Stimulated activated effector memory CD8-positive, alpha-beta T cell treated with anti-CD3 and anti-CD28 coated beads, Interleukin-12 subunit alpha, Interleukin-12 subunit beta, amount 100 ng/mL, for 72 hours (primary cell): Measurements from ENCODE around the gene ENAH.
"Not testable (repeated sequence)": the region's sequence is repeated elsewhere in the genome, so short reads cannot be mapped to it uniquely, and the experiment has no call there.

Experiments used
- ATAC-seq: fragments of 150-1000 bp; cut with Tn5 transposase; 2 replicates; pipeline ENCODE4 v1.10.0; 2021
- DNase-seq, 2 donors: peaks; one replicate each; pipeline ENCODE4 v3.0.0; 2021 to 2022; ENCODE audit warnings: low spot score in 2 of 2
- H3K27ac Mint-ChIP-seq: one replicate; pipeline ENCODE4 v1.8.0; 2022; ENCODE audit warnings: mild to moderate bottlenecking, mixed read lengths
- H3K36me3 Mint-ChIP-seq: one replicate; pipeline ENCODE4 v1.8.0; 2022; ENCODE audit warnings: mild to moderate bottlenecking, mixed read lengths
- H3K4me1 Mint-ChIP-seq: one replicate; pipeline ENCODE4 v1.8.0; 2022; ENCODE audit warnings: mixed read lengths
- H3K4me3 Mint-ChIP-seq: one replicate; pipeline ENCODE4 v1.8.0; 2022; ENCODE audit warnings: mild to moderate bottlenecking, mixed read lengths
- H3K9me3 Mint-ChIP-seq: one replicate; pipeline ENCODE4 v1.8.0; 2022; ENCODE audit warnings: mixed read lengths

The ENAH gene

DNA sequence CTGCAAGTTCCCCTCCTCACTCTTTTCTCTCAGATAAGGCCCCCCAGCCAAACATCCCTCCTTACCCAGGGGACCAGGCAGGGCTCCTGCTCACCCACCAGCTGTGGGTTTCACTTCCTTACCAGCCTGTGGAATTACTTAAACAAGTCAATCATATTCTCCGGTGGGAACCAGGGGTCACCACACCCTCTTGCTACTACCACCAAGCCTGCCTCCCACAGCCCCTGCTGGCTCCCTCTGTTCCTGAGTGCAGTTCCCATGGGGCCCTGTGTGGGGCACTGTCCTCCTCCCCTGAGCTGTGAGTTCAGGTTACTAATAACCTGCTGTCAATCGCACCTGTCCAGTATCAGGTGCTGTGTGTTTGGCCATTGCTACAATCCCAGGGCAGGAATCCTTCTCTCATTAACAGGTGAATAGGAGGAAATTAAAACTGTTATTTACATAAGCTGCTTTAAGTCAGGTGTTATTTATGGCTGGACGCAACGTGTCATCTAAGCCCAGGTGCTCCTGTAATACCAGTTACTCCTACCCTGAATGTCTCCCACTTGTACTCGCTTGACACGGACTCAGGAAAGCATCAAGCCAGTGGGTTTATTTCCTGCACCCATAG is 172.0 kb downstream of the ENAH start:
- Mint-ChIP-seq H3K4me3 (no peak overlapping the region), H3K9me3 (no peaks in the 10 kb centered on the region), H3K27ac (no peak overlapping the region), H3K36me3 (no peaks in the 10 kb centered on the region), H3K4me1 (peaks cover 27% of the 10 kb centered on the region)
- DNase-seq, result peak in 1 of 2 donors; percentile 72
- ATAC-seq, result peak; percentile 73

DNA sequence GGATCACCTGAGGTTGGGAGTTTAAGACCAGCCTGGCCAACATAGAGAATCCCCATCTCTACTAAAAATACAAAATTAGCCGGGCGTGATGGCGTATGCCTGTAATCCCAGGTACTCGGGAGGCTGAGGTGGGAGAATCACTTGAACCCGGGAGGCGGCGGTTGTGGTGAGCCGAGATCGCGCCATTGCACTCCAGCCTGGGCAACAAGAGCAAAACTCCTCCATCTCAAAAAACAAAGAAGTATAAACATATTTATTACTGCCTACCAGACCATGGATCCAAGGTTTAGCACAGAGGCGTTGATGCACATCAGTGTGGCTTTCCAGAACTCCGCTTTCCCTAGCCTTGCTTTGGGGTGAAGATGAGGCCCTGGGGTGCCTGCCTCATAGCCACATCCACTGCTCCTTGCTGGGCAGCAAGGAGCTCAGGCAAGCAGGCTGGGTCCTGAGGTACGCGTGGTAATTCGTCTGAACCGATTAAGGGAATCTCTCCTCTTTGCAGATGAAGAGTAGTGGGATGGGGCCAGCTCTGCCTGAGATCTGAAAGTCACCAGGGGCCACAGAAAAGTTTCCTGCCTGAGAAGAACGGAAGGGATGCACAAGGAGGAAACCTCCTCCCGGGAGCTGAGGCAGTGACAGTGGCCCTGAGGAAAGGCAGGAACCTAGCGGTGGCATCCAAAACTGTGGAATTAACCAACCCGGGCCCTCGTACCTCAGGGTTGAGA is 172.8 kb downstream of the ENAH start:
- Mint-ChIP-seq H3K9me3 (no peaks in the 10 kb centered on the region), H3K4me1 (peaks cover 31% of the 10 kb centered on the region), H3K27ac (no peak overlapping the region), H3K4me3 (no peak overlapping the region), H3K36me3 (no peaks in the 10 kb centered on the region)
- DNase-seq, result no peak
- no peak for ATAC-seq

DNA sequence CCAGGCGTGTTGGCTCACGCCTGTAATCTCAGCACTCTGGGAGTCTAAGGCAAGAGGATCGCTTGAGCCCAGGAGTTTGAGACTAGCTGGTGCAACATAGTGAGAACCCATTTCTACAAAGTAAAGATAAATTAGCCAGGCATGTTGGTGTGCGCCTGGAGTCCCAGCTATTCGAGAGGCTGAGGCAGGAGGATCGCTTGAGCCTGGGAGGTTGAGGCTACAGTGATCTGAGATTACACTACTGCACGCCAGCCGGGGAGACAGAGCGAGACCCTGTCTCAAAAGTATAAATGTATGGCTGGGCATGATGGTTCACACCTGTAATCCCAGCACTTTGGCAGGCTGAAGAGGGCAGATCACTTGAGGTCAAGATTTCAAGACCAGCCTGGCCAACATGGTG is 173.6 kb downstream of the ENAH start:
- Mint-ChIP-seq H3K36me3 (no peaks in the 10 kb centered on the region), H3K4me3 (no peak overlapping the region), H3K4me1 (peaks cover 37% of the 10 kb centered on the region), H3K27ac (no peak overlapping the region), H3K9me3 (no peaks in the 10 kb centered on the region)
- ATAC-seq, result no peak
- DNase-seq, result no peak

DNA sequence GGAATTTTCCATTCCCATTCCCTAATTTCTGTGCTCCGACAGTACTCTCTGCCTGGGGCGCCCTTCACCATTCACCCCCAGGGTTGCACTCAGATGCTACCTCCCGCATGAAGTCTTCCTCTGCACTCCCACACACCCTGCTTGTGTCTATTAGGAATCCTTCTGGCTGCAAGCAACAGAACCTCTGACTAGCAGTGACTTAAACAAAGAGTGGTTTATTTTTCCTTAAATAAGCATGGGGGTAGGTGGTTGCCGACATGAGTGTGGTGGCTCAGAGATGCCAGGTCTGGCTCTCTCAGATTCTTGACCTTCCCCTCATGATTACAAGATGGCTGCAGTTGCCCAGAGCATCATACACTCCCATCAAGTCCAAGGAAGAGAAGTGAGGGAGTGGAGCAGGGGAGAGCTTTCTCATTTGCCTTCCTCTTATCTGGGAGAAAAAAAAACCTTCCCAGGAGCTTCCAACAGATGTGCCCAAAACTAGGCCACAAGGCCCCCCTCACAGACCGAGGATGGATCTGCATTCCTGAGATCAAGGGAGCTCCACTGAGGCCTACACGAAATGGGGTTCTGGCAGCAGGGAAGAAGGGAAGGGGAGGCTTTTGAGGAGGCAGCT is 175.5 kb downstream of the ENAH start:
- H3K9me3 Mint-ChIP-seq, result no peaks in the 10 kb centered on the region
- H3K4me1 Mint-ChIP-seq, result peaks cover 47% of the 10 kb centered on the region
- H3K36me3 Mint-ChIP-seq, result no peaks in the 10 kb centered on the region
- H3K27ac Mint-ChIP-seq, result peak overlapping the region; percentile 82
- no peak overlapping the region for H3K4me3 Mint-ChIP-seq
- ATAC-seq (no peak), DNase-seq (no peak)

DNA sequence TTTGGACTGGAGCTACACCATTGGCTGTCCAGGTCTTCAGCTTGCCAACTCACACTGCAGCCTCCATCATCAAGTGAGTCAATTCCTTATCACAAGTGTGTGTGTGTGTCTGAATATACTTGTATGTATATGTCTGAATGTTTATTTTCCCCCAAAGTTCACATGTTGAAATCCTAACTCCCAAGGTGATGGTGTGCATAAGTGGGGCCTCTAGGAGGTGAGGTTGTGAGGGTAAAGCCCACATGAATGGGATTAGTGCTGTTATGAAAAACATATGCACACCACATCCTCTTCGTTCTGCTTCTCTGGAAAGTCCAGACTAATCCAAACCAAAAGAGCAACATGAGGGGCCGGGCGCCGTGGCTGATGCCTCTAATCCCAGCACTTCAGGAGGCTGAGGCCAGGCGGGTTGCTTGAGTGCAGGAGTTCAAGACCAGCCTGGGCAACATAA is 176.4 kb downstream of the ENAH start:
- no peak overlapping the region for H3K4me3 Mint-ChIP-seq
- H3K27ac Mint-ChIP-seq, result no peak overlapping the region
- ATAC-seq (no peak), DNase-seq (peak in 1 of 2 donors; percentile 45)
- H3K9me3 Mint-ChIP-seq, result no peaks in the 10 kb centered on the region
- no peaks in the 10 kb centered on the region for H3K36me3 Mint-ChIP-seq
- peaks cover 47% of the 10 kb centered on the region for H3K4me1 Mint-ChIP-seq

DNA sequence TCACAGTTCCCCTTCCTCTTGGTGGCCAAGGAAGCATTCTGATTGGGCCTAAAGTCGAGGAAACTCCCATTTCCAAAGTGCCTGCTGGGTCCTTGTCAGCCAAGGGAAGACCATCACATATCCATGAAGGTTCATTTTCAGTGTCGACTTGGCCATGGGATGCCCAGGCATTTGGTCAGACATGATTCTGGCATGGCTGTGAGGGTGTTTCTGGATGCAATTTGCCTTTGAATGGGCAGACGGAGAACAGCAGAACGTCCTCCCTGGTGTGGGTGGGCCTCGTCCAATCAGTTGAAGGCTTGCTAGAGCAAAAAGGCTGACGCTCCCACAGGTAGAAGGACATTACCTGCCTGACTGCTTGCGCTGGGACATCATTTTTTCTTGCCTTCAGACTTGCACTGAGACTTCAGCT is 176.8 kb downstream of the ENAH start:
- H3K4me1 Mint-ChIP-seq, result peaks cover 48% of the 10 kb centered on the region
- no peaks in the 10 kb centered on the region for H3K36me3 Mint-ChIP-seq
- no peak overlapping the region for H3K27ac Mint-ChIP-seq
- DNase-seq (peak in 1 of 2 donors; percentile 46), ATAC-seq (no peak)
- H3K4me3 Mint-ChIP-seq, result no peak overlapping the region
- H3K9me3 Mint-ChIP-seq, result no peaks in the 10 kb centered on the region

DNA sequence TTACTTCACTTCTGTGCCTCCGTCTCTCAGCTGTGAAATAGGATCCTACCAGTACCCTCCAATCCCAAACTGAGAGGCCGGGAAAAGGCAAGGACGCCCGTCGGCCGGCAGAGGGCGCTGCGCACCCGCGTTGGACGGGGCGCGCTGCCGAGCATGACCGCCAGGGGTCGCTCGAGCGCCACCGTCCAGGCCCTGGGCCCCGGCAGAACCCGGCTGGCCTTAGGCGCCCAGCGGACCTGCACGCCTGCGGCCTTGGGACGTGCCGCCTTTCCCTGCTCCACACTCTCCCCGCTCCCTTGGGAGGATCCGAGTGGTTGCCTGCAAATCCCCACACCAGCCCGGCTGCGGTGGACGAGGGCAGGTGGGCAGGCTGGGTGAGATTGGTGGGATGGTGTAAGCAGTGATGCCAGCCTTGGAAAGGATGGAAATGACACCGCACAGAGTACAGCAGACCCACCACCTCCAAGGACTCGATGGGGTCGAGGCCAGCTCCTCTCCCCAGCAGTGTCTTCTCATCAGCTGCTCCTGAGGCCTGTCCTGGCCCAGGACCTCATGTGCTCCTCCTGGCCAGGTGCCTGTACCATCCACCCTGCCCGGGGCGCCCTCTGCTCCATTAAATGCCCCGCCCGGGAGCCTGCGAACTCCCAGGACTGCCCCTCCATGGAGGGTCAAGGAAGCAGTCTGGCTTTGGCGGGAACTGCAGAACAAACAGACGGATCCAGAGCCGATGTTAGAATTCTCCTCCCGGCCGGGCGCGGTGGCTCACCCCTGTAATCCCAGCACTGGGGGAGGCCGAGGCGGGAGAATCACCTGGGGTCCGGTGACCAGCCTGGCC is 177.7 kb downstream of the ENAH start:
- Mint-ChIP-seq H3K36me3 (no peaks in the 10 kb centered on the region), H3K4me3 (no peak overlapping the region), H3K4me1 (peaks cover 46% of the 10 kb centered on the region), H3K9me3 (no peaks in the 10 kb centered on the region), H3K27ac (no peak overlapping the region)
- ATAC-seq (peak; percentile 82), DNase-seq (peak; percentile 88 to 89)

DNA sequence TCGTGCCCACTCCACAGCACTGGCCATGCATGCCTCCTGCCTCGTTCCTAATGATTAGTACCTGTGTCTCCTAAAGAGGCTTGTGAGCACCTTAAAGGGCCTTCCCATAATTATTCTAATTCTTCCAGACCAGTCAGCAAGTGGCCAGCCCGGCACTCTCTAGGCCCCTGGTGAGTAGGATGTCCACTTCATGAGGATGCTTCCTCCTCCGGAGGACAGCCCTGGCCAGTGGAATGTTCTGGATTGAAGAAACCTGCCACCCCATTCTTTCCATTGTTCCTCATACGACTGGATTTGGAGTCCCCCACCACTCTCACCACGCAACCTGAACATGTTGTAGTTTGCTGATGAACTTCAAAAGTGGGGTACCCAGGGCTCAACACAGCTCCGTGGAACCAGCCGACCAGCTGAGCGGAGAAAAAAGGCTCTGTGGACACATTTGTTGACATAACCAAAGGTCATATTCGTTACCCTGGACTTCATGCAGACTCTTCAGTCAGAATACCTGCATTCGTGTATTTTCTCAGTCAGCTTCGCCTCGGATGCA is 178.4 kb downstream of the ENAH start:
- Mint-ChIP-seq H3K36me3 (no peaks in the 10 kb centered on the region), H3K27ac (no peak overlapping the region), H3K4me3 (no peak overlapping the region), H3K9me3 (no peaks in the 10 kb centered on the region), H3K4me1 (peaks cover 46% of the 10 kb centered on the region)
- DNase-seq (no peak), ATAC-seq (no peak)

DNA sequence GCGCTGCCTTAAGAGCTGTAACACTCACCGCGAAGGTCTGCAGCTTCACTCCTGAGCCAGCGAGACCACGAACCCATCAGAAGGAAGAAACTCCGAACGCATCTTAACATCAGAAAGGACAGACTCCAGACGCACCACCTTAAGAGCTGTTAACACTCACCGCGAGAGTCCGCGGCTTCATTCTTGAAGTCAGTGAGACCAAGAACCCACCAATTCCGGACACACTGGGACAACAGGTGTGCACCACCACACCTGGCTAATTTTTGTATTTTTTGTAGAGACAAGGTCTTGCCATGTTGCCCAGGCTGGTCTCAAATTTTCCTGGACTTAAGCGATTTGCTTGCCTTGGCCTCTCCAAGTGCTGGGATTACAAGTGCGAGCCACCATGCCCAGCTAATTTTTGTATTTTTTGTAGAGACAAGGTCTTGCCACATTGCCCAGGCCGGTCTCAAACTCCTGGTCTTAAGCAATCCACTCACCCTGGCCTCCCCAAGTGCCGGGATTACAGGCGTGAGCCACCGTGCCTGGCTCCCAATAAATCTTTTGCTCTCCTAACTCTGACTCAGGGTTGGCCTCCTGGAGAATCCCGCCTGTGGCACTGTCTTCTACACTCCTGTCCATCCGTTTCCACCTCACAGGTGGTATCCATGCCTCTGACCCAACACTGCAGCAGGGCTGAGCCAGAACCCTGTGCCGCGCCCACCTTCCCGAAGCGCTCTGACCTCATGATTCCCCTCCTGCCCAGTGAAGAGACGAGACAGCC is 179.1 kb downstream of the ENAH start:
- not testable (repeated sequence) for H3K36me3 Mint-ChIP-seq, ATAC-seq, DNase-seq, H3K4me3 Mint-ChIP-seq, H3K9me3 Mint-ChIP-seq
- Mint-ChIP-seq H3K27ac (peak overlapping the region; percentile 29), H3K4me1 (peaks cover 51% of the 10 kb centered on the region)

DNA sequence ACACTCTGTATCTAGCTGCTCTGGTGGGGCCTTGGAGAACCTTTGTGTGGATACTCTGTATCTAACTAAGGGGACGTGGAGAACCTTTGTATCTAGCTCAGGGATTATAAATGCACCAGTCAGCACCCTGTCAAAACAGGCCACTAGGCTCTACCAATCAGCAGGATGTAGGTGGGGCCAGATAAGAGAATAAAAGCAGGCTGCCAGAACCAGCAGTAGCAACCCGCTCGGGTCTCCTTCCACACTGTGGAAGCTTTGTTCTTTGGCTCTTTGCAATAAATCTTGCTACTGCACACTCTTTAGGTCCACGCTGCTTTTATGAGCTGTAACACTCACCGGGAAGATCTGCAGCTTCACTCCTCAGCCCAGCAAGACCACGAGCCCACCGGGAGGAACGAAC is 179.7 kb downstream of the ENAH start:
- H3K9me3 Mint-ChIP-seq, H3K4me3 Mint-ChIP-seq, H3K36me3 Mint-ChIP-seq, ATAC-seq: not testable (repeated sequence)
- peak overlapping the region; percentile 29 for H3K27ac Mint-ChIP-seq
- peak in 1 of 2 donors; percentile 49 for DNase-seq
- H3K4me1 Mint-ChIP-seq, result peaks cover 55% of the 10 kb centered on the region

DNA sequence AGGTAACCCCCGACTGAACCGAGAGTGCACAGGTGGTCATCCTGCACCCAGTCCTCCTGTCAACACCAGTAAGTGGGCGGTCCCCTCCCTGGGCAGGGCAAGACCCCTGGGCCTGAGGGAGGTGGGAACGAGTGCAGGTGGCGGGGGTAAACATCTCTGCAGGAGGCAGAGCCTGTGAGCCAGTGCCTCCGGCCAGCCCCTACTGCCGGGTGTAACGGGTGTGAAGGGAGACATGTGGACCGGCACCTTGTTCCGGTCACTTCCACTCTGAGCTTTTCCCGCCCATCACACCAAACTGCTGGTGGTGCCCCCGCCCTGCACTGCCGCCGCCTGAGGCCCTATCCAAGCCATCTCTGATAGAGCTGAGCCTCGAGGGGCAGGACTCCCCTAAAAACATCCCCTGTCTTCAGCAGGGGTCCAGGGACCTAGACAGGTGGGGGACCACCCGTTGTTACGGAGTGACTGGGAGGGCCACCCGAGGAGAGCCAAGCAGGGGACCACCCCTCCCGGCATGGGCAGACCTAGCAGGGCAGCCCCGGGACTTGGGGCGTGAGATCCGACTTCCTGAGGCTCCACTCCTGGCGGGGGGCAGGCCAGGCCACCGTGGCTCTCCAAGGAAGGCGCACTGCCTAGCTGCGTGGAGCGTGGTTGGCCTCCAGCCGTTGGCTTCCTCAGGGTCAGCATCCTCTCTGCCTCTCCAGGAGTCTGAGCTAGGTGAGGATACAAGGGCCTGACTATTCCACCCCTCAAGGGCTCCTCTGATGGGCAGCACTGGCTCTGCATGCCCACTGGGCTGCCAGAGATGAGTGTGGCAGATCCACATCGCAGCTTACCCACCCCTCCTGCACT is 181.2 kb downstream of the ENAH start:
- Mint-ChIP-seq H3K9me3 (no peaks in the 10 kb centered on the region), H3K4me3 (no peak overlapping the region), H3K27ac (peak overlapping the region; percentile 54), H3K36me3 (no peaks in the 10 kb centered on the region), H3K4me1 (peaks cover 46% of the 10 kb centered on the region)
- ATAC-seq (no peak), DNase-seq (no peak)

DNA sequence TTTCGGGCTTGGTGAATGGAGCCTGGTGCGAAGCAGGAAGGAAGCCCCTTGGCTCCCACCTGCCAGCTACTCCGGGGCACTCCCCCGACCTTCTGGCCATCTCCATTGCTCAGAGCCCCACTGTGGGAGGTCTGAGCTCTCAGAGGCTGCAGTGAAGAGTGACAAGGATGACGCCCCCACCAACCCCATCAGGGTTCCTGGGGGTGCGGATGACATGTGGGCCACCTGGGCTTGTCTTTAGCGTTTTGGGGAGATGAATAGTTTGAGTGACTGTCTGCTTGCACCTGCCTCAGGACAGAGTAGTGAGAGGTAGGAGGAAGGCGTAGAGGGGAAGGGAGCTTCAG is 181.8 kb downstream of the ENAH start:
- Mint-ChIP-seq H3K4me3 (no peak overlapping the region), H3K36me3 (no peaks in the 10 kb centered on the region), H3K4me1 (peaks cover 48% of the 10 kb centered on the region), H3K9me3 (no peaks in the 10 kb centered on the region), H3K27ac (peak overlapping the region; percentile 54)
- no peak for DNase-seq
- no peak for ATAC-seq

DNA sequence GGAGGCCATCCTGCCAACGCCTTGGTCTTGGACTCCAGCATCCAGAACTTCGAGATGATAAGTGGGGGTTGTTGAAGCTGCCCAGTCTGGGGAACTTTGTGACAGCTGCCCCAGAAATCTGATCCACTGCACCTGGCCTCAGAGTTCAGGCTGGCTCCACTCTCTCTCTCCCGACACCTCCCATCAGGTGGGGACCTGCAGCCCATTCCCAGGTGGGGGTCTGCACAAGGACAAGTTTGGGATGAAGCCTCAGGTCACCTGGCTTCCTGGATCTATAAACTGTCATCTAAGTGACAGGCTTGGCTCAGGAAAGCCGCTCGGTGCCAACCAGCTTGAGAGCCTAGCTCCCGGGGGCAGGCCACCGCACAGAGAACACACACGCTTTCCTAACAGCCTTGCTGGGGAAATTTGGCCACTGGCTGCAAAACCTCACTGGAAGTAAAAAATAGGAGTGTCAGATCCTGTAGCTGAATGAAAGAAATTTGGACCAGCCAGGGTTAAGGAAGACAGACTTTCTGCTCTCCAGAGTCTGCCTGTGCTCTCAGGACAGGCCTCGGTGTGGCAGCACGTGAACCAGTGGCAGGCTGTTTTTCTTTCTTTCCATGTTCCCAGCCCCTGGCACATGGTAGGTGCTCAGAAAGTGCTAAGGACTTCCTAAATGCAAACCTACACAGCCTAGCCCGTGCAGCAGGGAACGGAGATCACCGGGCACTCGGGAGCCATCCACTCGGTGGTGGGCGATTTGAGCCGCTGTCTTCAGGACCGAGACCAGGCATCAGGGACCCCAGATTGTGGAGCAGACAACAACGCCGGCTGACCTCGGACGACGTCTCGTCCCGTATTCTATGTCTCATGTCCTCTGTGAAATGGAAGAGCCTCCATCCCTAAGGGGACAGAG is 182.5 kb downstream of the ENAH start:
- DNase-seq, result no peak
- H3K4me3 Mint-ChIP-seq, result no peak overlapping the region
- H3K4me1 Mint-ChIP-seq, result peaks cover 53% of the 10 kb centered on the region
- ATAC-seq, result no peak
- H3K27ac Mint-ChIP-seq, result peak overlapping the region; percentile 54
- H3K9me3 Mint-ChIP-seq, result no peaks in the 10 kb centered on the region
- H3K36me3 Mint-ChIP-seq, result no peaks in the 10 kb centered on the region
